Midbrain (tissue), 1 donor: ENCODE measurements around the gene WDR4.
"Not testable (repeated sequence)": the region's sequence is repeated elsewhere in the genome, so short reads cannot be mapped to it uniquely, and the experiment has no call there.

Source experiments
- DNase-seq: peaks from one replicate; lab custom pipeline; 2025; lab: John Stamatoyannopoulos, UW

Gene WDR4

GRCh38 chr21:42878993-42879787 is at the start of gene WDR4:
Gene WDR4, minus strand, starts transcription at chr21:42879539. Its CDS starts 44 bp downstream, at chr21:42879495.
- peak; percentile 95 for DNase-seq

GRCh38 chr21:42927474-42928200 is 48.3 kb upstream of the WDR4 start:
- peak; percentile 52 for DNase-seq

- DNase-seq = no peak
These were observed 46.0 kb upstream of the WDR4 start, which contains the start of gene ERVH48-1 for GRCh38 chr21:42925114-42925926. Gene ERVH48-1, minus strand, starts transcription at chr21:42925630. Its CDS starts 6,624 bp downstream, at chr21:42919006.

- no peak for DNase-seq
These were observed 45.1 kb upstream of the WDR4 start for GRCh38 chr21:42924433-42924751.

GRCh38 chr21:42923553-42924432 is 44.5 kb upstream of the WDR4 start:
- DNase-seq = peak; percentile 80

- no peak for DNase-seq
These were observed 43.6 kb upstream of the WDR4 start for GRCh38 chr21:42922918-42923317.

- DNase-seq = no peak
These were observed 42.6 kb upstream of the WDR4 start for GRCh38 chr21:42921927-42922326.

- DNase-seq = no peak
These were observed 39.0 kb upstream of the WDR4 start for GRCh38 chr21:42918291-42918690.

- DNase-seq = no peak
These were observed 34.1 kb upstream of the WDR4 start for GRCh38 chr21:42913476-42913875.

- DNase-seq = not testable (repeated sequence)
These were observed 32.6 kb upstream of the WDR4 start for GRCh38 chr21:42911920-42912319.

GRCh38 chr21:42908484-42908883 is 29.1 kb upstream of the WDR4 start:
- DNase-seq = not testable (repeated sequence)

GRCh38 chr21:42906233-42906632 is 26.9 kb upstream of the WDR4 start:
- DNase-seq = no peak

- DNase-seq = no peak
These were observed 25.9 kb upstream of the WDR4 start for GRCh38 chr21:42905195-42905594.

GRCh38 chr21:42903817-42904216 is 24.5 kb upstream of the WDR4 start:
- no peak for DNase-seq

- DNase-seq = no peak
These were observed 21.1 kb upstream of the WDR4 start for GRCh38 chr21:42900446-42900845.

- peak; percentile 100 for DNase-seq
These were observed 13.8 kb upstream of the WDR4 start, which contains the start of gene NDUFV3 for GRCh38 chr21:42892931-42893755. Gene NDUFV3, plus strand, starts transcription at chr21:42893309. Its CDS starts 25 bp downstream, at chr21:42893334.

- peak; percentile 54 for DNase-seq
These were observed 13.2 kb upstream of the WDR4 start for GRCh38 chr21:42892582-42892930.

- DNase-seq = no peak
These were observed 8.0 kb upstream of the WDR4 start for GRCh38 chr21:42887326-42887725.

GRCh38 chr21:42883921-42884320 is 4.6 kb upstream of the WDR4 start:
- DNase-seq = no peak

- no peak for DNase-seq
These were observed 1.0 kb upstream of the WDR4 start for GRCh38 chr21:42880352-42880751.

- DNase-seq = no peak
These were observed 704 bp downstream of the WDR4 start for GRCh38 chr21:42878678-42878992.
